ENCODE measurements around the gene SLAMF6. TPM values are rescaled to one million over a fixed set of nuclear protein-coding genes. Genes with fewer than 3 reads are reported as not detected.

SLAMF6 gene
- total and polyA plus RNA-seq, 2 experiments from 2014 or later, result not detected

GRCh38 chr1:160460683-160461287 lies 62.3 kb downstream of the SLAMF6 start:
- H3K4me3 ChIP-seq, result no peak overlapping the region
- TF ChIP-seq EZH2phosphoT487 (IDR thresholded peaks at IDR 0.05; ENCODE audit: insufficient read depth, low read depth) (no peak), EZH2 (IDR thresholded peaks at IDR 0.05; ENCODE audit: insufficient read depth, poor library complexity, severe bottlenecking) (no peak)
- no peak overlapping the region for H2AFZ ChIP-seq
- DNase-seq, result no peak
- H3K27ac ChIP-seq, result no peak overlapping the region
- WGBS, 2 experiments (ENCODE audit: low coverage in 1 of 2, low lambda C conversion rate in 2 of 2, missing lambda C conversion rate in 2 of 2), result 42 to 56% methylated on average over 4 of the region's 4 CpGs
- no peaks in the 10 kb centered on the region for H3K9me2 ChIP-seq (ENCODE audit: insufficient read depth)
- H3K36me3 ChIP-seq (ENCODE audit: low read depth), result no peaks in the 10 kb centered on the region
- no peaks in the 10 kb centered on the region for H3K27me3 ChIP-seq (replicated peaks; ENCODE audit: insufficient read depth)
- no peaks in the 10 kb centered on the region for H4K20me1 ChIP-seq (ENCODE audit: insufficient read depth)
- no peaks in the 10 kb centered on the region for H3K79me2 ChIP-seq (ENCODE audit: insufficient read depth)
- H3F3A ChIP-seq (ENCODE audit: insufficient read depth), result no peaks in the 10 kb centered on the region
- H3K4me2 ChIP-seq (ENCODE audit: unreplicated experiment), result no peak overlapping the region
- H3K4me1 ChIP-seq (ENCODE audit: insufficient read depth), result no peaks in the 10 kb centered on the region
- in situ Hi-C loops (cut with MboI), result no loop called here
- no peaks in the 10 kb centered on the region for H3K9me3 ChIP-seq (ENCODE audit: low read depth)
- no peak overlapping the region for H3K9ac ChIP-seq

GRCh38 chr1:160460214-160460642 lies 62.8 kb downstream of the SLAMF6 start:
- Histone ChIP-seq H3K4me1 (ENCODE audit: insufficient read depth) (no peaks in the 10 kb centered on the region), H4K20me1 (ENCODE audit: insufficient read depth) (no peaks in the 10 kb centered on the region), H3F3A (ENCODE audit: insufficient read depth) (no peaks in the 10 kb centered on the region), H3K4me2 (ENCODE audit: unreplicated experiment) (no peak overlapping the region), H3K9me2 (ENCODE audit: insufficient read depth) (no peaks in the 10 kb centered on the region), H3K9me3 (ENCODE audit: low read depth) (no peaks in the 10 kb centered on the region), H3K27ac (no peak overlapping the region), H3K4me3 (no peak overlapping the region), H3K9ac (no peak overlapping the region), H2AFZ (no peak overlapping the region), H3K79me2 (ENCODE audit: insufficient read depth) (no peaks in the 10 kb centered on the region), H3K27me3 (replicated peaks; ENCODE audit: insufficient read depth) (no peaks in the 10 kb centered on the region), H3K36me3 (ENCODE audit: low read depth) (no peaks in the 10 kb centered on the region)
- 50 to 54% methylated on average over 5 of the region's 5 CpGs for WGBS, 2 experiments (ENCODE audit: low coverage in 1 of 2, low lambda C conversion rate in 2 of 2, missing lambda C conversion rate in 2 of 2)
- in situ Hi-C loops (cut with MboI), result no loop called here
- DNase-seq, result no peak
- no peak for TF ChIP-seq EZH2 (IDR thresholded peaks at IDR 0.05; ENCODE audit: insufficient read depth, poor library complexity, severe bottlenecking)
- TF ChIP-seq EZH2phosphoT487 (IDR thresholded peaks at IDR 0.05; ENCODE audit: insufficient read depth, low read depth), result no peak

- Histone ChIP-seq H3K27ac (no peak overlapping the region), H3K9ac (no peak overlapping the region), H3K27me3 (replicated peaks; ENCODE audit: insufficient read depth) (no peaks in the 10 kb centered on the region), H3K4me2 (ENCODE audit: unreplicated experiment) (no peak overlapping the region), H3F3A (ENCODE audit: insufficient read depth) (no peaks in the 10 kb centered on the region), H3K9me2 (ENCODE audit: insufficient read depth) (no peaks in the 10 kb centered on the region), H3K79me2 (ENCODE audit: insufficient read depth) (no peaks in the 10 kb centered on the region), H3K4me1 (ENCODE audit: insufficient read depth) (no peaks in the 10 kb centered on the region), H4K20me1 (ENCODE audit: insufficient read depth) (no peaks in the 10 kb centered on the region), H3K36me3 (ENCODE audit: low read depth) (no peaks in the 10 kb centered on the region), H3K9me3 (ENCODE audit: low read depth) (no peaks in the 10 kb centered on the region), H3K4me3 (no peak overlapping the region), H2AFZ (no peak overlapping the region)
- TF ChIP-seq EZH2phosphoT487 (IDR thresholded peaks at IDR 0.05; ENCODE audit: insufficient read depth, low read depth), result no peak
- no peak for TF ChIP-seq EZH2 (IDR thresholded peaks at IDR 0.05; ENCODE audit: insufficient read depth, poor library complexity, severe bottlenecking)
- 5 to 8% methylated on average over 2 of the region's 2 CpGs for WGBS, 2 experiments (ENCODE audit: low coverage in 1 of 2, low lambda C conversion rate in 2 of 2, missing lambda C conversion rate in 2 of 2)
- no peak for DNase-seq
- in situ Hi-C loops (cut with MboI), result no loop called here
These were observed 63.4 kb downstream of the SLAMF6 start for GRCh38 chr1:160459687-160460086.

- Histone ChIP-seq H3K79me2 (ENCODE audit: insufficient read depth) (no peaks in the 10 kb centered on the region), H4K20me1 (ENCODE audit: insufficient read depth) (no peaks in the 10 kb centered on the region), H3K9me2 (ENCODE audit: insufficient read depth) (no peaks in the 10 kb centered on the region), H3K36me3 (ENCODE audit: low read depth) (no peaks in the 10 kb centered on the region), H3K27me3 (replicated peaks; ENCODE audit: insufficient read depth) (no peaks in the 10 kb centered on the region), H3K4me3 (no peak overlapping the region), H3K9me3 (ENCODE audit: low read depth) (no peaks in the 10 kb centered on the region), H3F3A (ENCODE audit: insufficient read depth) (no peaks in the 10 kb centered on the region), H3K27ac (no peak overlapping the region), H3K4me2 (ENCODE audit: unreplicated experiment) (no peak overlapping the region), H3K9ac (no peak overlapping the region), H3K4me1 (ENCODE audit: insufficient read depth) (no peaks in the 10 kb centered on the region), H2AFZ (no peak overlapping the region)
- TF ChIP-seq EZH2phosphoT487 (IDR thresholded peaks at IDR 0.05; ENCODE audit: insufficient read depth, low read depth) (no peak), EZH2 (IDR thresholded peaks at IDR 0.05; ENCODE audit: insufficient read depth, poor library complexity, severe bottlenecking) (no peak)
- 5 to 13% methylated on average over 2 of the region's 2 CpGs for WGBS, 2 experiments (ENCODE audit: low coverage in 1 of 2, low lambda C conversion rate in 2 of 2, missing lambda C conversion rate in 2 of 2)
- no peak for DNase-seq
- in situ Hi-C loops (cut with MboI), result no loop called here
These were observed 64.0 kb downstream of the SLAMF6 start for GRCh38 chr1:160459056-160459455.

- no peaks in the 10 kb centered on the region for H3F3A ChIP-seq (ENCODE audit: insufficient read depth)
- no peaks in the 10 kb centered on the region for H4K20me1 ChIP-seq (ENCODE audit: insufficient read depth)
- no peak overlapping the region for H2AFZ ChIP-seq
- no peak overlapping the region for H3K4me2 ChIP-seq (ENCODE audit: unreplicated experiment)
- H3K36me3 ChIP-seq (ENCODE audit: low read depth), result no peaks in the 10 kb centered on the region
- DNase-seq, result no peak
- H3K9ac ChIP-seq, result no peak overlapping the region
- no peaks in the 10 kb centered on the region for H3K79me2 ChIP-seq (ENCODE audit: insufficient read depth)
- no peaks in the 10 kb centered on the region for H3K9me2 ChIP-seq (ENCODE audit: insufficient read depth)
- H3K27ac ChIP-seq, result no peak overlapping the region
- no peaks in the 10 kb centered on the region for H3K4me1 ChIP-seq (ENCODE audit: insufficient read depth)
- no peak for TF ChIP-seq EZH2 (IDR thresholded peaks at IDR 0.05; ENCODE audit: insufficient read depth, poor library complexity, severe bottlenecking)
- no peak for TF ChIP-seq EZH2phosphoT487 (IDR thresholded peaks at IDR 0.05; ENCODE audit: insufficient read depth, low read depth)
- in situ Hi-C loops (cut with MboI), result no loop called here
- peaks cover 12% of the 10 kb centered on the region for H3K27me3 ChIP-seq (replicated peaks; ENCODE audit: insufficient read depth)
- WGBS, 2 experiments (ENCODE audit: low coverage in 1 of 2, low lambda C conversion rate in 2 of 2, missing lambda C conversion rate in 2 of 2), result 48% methylated on average over 1 of the region's 1 CpG
- H3K9me3 ChIP-seq (ENCODE audit: low read depth), result no peaks in the 10 kb centered on the region
- H3K4me3 ChIP-seq, result no peak overlapping the region
These were observed 67.9 kb downstream of the SLAMF6 start for GRCh38 chr1:160455153-160455517.

Measured in GM23248 (cell line).